Stimulated activated CD4-positive, alpha-beta T cell treated with anti-CD3 and anti-CD28 coated beads, Interleukin-12 subunit alpha, Interleukin-12 subunit beta, amount 100 ng/mL, for 48 hours (primary cell): Measurements from ENCODE around the gene TEX264.

Experiments
- DNase-seq, 3 donors: peaks; one replicate each; pipeline ENCODE4 v3.0.0-alpha.2; 2020; ENCODE audit warnings: low read depth in 2 of 3, low spot score in 1 of 3

TEX264 gene

DNA sequence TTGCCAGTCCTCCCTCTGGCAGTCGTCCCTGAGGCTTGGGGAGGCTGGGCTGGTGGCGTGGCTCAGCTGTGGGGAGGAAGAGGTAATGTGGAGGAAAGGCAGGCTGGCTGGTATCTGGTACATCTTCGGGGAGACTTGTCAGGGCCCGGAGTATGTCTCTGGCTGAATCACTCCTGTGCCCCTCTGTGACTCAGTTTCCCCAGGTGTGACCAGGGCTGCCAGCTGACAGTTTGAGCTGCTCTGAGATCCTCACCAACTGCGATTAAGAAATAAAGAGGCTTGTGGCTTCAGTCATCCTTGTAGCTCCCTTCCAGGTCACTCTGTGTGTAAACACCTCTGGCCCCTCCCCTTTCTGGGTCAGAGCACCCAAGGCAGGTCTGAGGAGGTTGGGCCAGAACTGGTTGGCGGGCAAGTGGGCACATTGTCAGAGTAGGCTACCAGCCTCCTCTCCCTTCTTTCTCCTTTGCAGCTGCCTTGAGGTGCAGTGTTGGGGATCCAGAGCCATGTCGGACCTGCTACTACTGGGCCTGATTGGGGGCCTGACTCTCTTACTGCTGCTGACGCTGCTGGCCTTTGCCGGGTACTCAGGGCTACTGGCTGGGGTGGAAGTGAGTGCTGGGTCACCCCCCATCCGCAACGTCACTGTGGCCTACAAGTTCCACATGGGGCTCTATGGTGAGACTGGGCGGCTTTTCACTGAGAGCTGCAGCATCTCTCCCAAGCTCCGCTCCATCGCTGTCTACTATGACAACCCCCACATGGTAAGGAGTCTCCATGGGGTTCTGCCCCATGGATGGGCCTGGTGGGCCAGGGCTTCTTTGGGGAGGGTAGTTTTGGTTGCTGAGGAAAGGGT is 3.0 kb downstream of the TEX264 start:
- no peak for DNase-seq

DNA sequence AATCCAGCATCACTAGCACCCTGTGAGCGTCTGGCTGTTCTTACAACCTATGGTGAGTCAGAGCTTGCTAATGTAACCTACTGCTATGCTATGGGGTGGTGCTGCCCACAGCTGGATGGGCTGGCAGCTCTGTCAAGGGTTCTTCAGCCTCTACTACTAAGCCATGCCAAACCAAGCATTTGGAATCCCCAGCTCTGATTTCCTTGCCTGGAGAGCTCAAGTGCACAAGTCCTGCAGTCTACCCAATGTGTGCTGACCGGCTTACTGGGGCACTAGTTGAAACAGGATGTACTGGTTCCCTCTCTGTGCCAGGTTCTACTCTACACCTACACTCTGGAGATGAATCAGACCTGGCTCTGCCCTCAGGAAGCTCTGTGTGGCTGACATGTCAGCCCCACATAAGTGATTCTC is 4.2 kb downstream of the TEX264 start:
- no peak for DNase-seq

DNA sequence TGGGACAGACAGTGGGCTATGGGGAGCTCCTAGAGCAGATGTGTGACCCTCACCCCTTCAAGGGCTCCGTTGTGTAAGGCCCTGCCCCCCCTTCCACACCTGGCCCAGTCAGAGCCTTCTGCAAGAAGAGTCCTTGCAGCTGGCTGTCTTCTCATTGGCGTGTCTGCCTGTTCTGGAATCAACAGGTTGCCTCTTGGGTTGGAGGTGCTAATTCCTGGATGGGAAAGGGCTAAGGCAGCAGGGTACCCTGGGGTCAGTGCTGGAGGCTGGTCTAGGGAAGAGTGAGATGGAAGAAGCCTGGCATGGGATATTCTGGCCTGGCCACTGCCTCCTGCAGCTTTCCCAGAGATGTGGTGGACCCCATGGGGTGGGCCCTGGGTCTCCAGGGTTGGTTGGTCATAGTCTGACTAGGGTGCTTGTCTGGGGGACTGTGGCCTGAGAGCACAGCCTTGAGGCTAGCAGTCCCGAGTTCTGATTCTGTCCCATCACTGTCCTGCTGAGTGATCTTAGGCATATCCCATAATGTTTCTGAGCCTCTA is 5.1 kb downstream of the TEX264 start:
- DNase-seq = no peak

DNA sequence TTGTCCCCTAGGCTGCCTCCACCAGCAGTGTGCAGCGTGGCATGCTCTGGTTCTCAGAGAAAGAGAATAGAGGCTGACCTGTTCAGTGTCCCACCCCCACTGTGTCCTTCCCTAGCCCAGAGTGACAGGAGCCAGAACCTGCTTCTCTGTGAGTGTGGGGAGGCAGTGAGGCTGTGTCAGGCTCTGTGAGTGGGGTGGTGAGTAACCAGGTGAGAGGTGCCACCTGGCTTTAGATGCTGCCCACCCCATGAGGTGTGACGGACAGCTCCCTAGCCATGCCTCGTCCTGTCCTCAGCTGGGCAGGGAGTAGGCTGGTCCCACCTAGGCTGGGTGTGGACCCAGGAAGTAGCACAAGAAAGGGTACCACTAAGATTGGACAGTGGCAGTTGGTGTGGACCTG is 6.3 kb downstream of the TEX264 start:
- no peak for DNase-seq

DNA sequence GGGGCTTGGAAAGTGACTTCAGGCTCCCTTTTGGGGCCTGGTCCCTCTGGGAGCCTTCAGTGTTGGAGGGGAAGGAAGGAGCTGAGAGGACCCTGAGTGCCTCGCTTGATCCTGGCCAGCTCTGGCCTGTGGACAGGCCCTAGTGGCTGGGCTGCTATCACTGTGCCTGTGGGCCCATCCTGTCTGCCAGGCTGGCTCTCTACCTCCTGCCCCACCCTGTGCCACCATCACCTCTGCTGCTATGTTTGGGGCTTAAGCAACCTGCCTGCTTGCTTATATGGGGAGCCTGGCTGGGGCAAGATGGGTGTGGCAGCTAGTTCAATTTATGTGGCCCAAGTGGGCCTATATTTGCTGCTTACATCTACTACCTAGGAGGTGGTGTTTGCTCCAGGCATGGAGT is 7.1 kb downstream of the TEX264 start:
- DNase-seq = no peak

DNA sequence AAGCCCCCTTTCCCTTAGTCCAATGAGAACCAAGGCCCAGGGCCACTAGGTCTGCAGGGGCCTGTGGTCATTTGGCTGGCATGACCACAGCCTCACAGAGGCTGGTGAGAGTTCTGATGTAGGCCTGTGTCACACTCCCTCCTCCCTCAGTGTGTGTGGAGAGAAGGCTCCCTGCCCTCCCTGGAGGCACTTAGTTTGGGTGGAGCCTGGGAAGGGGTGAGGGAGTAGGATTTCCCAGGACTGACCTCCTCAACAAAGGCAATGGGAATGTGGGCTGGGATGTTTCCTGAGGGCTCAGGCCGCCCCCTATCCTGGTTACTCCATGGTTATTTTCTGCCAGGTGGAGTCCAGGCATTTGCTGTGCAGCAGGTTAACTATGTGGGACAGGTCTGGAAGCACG is 7.6 kb downstream of the TEX264 start:
- no peak for DNase-seq

DNA sequence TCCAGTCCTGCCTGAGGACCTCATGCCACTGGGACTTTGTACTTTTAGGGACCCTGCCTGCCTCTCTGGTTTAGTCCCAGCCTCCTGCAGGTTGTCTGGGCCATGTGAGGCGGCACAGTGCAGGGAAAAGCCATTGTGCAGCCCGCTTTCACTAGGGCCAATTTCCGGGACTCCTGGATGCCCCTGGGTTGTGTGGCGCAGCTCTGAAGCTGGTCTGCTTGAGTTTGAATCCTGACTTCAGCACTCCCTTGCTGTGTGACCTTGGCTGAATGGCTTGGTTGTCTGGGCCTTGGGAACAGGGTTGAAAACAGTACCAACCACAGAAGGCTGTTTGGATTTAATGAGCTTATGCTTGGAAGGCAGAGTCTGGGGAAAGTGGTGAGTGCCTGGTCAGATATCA is 8.3 kb downstream of the TEX264 start:
- DNase-seq = no peak

DNA sequence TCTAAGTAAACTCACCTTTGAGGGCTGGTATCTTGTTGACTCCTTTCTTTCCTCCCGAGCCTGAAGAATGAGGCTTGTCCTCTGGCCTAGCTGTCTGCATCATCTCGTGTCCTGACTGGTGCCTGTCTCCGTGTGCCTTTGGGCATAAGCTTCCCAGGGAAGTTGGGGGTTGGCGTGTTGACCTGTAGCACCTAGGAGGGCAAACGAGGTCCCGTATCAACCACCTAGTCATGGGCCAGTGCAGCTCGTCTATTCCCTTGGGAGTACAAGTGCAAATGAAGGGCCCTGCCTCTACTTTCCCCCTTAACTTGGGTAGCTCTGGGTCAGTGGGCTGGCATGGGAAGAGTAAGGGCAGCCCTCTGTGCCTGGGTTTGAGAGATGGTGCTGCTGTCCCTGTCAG is 8.7 kb downstream of the TEX264 start:
- no peak for DNase-seq

DNA sequence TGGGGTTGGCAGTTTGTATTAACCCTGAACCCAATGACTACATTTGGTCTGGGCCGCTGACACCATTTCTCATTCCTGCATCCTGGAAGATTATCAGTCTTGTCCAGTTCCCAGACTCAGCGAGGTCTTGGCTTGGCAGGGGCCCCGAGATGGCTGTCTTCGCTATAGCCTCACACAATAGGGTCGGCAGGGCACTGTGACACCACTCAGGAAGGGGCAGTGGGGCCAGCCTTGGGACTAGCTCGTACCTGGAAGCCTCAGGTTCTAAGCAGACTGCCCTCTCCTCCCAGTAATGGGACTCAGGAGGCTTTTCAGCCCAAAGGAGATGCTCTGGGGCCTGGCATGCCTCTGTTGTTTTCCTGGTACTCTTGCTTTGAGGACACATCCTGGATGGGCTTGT is 9.1 kb downstream of the TEX264 start:
- no peak for DNase-seq

DNA sequence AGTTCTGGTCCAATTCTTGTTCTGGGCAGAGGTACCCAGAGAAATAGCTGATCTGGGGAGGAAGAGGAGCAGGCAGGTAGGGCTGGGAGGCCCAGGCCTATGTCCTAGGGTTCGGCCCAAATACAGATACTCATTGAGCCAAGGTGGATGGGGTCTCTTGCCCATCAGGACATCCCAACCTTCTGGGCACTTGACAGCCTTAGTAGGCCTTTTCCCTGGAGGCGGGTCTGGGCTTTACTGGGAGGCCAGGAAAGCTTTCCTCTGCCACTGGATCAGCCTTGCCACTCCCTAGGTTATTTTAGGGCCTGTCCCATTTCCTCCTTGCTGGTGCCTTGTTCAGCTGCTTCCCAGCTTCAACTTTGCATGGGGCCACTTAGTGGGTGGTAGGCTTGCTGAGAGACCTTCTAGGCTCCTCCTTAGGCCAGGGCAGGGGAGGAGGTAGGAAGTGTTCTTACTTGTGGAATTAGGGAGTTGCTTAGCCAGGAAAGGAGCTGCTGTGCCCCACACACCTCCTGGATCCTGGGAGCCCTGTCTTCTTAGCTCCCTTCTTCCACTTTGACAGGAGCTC is 9.7 kb downstream of the TEX264 start:
- no peak for DNase-seq

DNA sequence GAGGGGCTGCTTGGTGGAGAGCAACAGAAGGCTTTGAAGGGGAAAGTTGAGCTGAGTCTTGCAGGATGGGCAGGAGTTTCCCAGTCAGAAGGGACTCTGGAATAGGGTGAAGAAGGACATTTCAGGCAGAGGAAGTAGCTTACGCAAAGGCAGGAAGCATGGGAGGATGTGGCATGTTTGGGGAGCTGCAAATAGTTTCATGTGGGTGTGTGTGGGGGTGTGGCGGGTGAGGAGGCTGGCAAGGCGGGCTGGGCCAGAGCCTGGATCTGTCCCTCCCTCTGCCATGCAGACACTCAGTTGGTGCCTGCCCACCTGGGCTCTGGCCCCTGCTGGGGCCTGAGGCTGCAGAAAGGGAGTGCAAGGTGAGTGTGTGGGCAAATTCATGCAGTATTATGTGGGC is 10.4 kb downstream of the TEX264 start:
- no peak for DNase-seq

DNA sequence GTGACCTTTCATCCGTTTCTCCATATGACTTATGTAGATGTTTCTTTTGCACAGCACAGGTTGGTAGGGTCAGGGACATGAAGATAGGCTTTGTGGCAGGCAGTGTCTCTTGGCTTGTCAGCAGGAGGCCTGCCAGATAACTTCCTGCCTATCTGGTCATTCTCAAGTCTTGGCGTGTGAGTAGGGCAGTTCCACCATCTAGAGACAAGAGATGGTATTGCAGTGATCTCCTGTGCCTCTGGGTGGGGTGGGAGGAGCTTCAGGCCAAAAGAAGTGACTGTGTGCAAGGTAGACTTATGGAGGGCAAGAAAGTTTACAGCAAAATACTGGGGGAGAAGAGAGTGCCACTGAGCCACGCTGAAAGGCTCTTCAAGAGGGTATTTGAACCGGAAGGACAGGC is 11.0 kb downstream of the TEX264 start:
- peak; percentile 62 to 84 (median 62) for DNase-seq

DNA sequence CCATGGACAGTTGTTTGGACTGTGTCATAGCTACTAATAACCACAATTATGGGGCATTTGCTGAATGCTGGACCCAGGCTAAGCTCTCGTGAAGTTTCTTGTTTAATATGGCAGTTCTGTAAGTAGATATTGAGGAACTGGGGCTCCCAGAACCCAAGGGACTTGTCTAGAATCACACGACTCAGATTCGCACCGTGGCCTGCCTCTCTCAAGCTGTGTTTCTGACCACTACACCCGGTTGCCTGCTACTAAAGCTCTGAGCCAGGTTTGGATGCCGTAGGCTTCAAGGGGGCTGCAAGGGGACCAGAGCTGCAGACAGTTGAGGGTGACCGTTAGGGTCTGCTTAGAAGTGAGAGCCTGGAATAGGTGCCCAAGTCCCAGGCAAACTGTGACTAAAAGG is 11.5 kb downstream of the TEX264 start:
- no peak for DNase-seq

DNA sequence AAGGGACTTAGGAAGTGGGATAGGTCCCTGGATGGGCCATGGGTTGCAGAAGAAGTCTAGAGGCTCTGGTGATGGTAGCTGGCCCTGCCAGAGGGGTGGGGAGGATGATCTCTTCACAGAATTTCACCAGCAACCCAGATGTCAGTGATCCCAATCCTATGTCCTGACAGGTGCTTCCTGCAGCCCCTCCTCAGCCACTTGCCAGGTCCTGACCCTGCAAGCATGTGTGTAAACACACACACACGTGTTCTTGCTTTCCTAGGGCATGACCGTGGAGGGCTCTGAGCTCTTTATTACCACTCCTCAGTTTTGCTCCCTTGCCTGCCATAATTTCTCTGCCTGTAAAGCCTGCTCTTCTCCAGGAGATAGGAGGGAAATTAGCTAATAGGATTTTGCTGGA is 12.5 kb downstream of the TEX264 start:
- no peak for DNase-seq

DNA sequence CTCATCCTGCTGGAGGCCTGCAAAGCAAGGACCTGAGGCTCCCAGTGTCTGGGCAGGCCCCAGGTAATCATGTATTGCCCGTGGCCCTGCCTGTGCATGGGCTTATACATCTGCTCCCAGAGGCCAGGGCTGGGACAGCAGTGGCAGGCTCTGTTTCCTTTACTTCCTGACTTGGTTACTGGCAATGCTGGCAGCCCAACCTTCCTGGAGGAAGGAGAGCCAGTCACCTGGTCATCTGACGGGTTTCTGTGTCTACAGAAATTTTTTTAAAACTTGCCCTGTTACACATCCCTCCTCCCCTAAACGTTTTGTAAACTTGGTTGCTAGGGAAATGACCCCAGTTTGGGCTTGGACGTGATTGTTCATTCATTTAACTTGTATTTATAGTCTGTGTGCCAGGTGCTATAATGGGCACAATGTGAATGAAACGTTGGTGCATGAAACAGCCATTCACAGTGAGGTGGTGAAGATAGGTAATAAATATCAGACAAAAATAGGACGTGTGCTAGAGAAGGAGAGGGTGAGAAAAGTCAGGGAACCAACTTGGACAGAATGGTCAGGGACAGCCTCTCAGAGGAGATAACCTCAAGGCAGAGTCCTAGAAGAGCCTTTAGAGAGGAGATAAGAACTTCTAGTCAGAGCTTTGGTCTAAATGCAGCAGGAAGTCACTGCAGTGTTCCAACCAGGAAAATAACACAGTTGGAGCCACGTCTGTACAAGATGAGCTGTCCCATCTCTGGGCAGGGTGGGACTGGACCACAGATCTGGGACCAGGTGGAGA is 14.1 kb downstream of the TEX264 start:
- no peak for DNase-seq

DNA sequence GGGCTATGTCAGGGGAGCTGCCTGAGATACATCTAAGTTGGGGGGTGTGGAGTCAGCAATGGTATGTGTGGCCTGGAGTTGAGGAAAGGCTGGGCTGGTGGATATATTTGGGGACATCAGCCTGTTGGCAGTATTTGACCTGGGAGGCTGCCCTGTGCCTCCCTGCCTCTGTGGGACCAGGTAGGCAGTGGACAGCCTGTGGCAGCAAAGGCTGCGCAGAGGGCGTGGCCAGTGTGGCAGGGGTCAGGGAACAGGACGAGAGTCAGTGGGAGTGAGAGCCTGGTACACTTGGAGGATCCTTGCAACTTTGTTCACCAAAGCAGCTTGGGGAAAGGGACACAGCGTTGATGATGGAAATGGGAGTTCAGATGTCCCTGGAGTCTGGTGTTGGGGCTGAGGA is 15.0 kb downstream of the TEX264 start:
- DNase-seq = no peak

DNA sequence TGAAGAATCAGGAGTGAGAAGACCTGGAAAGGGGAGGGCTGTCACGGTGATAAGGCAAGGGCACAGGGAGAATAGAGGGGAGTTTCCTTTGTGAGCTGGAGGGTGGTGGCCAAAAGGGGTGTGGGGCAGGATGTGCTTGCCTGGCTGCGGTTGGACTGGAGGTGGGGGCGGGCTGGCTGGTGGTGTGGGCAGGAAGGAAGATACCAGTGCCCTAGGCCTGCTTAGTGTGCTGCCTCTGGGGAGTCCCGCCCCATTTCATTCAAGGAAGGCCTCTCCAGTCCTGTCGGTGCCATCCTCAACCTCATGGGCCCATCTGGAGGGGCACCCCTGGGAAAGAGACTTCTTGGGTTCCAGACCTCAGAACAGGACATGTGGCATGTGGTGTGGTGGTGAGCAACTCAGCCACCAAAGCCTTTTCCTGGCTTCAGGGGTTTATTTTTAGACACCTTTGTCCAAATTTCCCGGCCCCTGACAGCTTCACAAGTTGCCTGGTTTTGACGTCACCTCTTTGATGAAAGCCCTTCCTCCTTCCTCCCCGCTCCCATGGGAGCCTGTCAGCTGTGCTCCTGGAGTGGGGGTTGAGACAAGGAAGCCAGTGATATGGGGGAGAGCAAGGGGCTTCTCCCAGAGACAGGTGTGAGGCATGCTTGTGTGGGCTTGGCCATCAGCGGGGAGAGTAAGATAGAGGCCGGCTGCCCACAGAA is 15.6 kb downstream of the TEX264 start:
- peak; percentile 64 to 76 (median 71) for DNase-seq

DNA sequence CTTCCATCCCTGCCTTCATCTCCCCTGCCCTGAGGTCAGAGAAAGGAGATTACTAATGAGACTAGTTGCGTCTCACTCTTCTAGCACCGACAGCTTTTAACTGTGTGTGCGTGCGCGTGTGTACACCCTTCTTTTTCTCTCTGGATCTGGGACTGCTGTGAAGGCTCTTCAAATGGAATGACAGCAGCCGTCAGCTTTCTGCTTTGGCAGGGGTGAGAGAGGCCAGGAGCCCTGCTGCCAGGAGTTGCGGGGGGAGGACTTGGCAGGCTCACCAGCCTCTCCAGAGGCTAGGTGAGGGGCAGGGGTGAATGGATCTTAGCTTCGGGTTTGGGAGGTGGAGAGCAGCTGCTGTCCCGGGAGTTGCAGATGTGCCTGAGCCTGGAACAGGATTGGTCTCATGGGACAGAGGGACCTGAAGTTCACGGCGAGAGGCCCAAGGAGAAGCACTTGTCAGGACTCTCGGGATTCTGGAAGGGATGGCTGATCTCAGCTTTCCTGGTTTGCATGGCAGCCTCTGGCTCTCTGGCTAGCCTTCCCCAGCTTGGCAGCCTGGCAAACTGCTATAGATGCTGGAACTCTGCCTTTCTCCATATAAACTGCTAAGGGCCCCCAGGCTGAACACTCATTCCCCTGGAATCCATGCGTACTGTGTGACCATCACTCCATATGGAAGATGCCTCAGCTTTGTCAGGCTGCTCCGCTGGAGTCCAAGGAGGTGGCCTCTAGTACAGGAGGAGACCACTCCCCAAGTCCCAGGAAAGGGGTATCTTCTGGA is 16.6 kb downstream of the TEX264 start:
- no peak for DNase-seq

DNA sequence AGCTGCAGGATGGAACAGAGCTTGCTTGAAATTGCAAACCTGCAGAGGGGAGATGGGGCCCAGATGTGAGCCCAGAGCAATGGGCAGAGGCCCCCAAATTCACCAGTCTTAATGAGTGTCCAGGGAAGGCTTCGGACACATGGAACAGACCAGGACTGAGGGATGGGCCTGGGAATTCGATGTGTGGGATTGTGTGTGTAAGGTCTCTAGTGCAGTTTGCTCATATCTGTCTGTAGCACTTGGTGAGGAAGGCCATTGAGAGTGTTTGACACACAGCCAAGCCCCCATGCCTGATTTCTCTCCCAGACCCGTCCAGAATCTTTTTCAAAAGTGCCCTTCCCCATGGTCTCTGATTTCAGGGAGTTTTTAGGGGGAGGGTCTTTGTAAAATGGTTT is 17.2 kb downstream of the TEX264 start:
- no peak for DNase-seq

DNA sequence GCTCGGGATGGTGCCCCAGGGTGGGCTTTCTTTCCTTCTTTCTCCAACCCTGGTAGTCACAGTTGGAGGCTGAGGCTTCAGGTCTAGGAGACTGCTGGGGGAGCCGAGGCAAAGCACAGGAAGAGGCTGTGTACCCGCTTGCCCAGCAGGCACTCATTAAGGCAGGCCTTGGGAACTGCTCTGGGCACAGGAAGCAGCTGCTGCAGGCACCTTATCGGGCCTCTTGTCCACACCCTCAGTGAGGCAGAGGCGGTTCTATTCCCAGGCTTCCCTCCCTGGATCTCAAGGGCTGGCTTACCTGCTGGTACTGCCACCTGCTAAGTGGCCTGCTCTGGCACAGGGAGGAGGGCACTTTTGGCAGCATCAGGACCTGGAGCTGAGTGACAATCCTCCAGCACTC is 20.0 kb downstream of the TEX264 start:
- DNase-seq = no peak

DNA sequence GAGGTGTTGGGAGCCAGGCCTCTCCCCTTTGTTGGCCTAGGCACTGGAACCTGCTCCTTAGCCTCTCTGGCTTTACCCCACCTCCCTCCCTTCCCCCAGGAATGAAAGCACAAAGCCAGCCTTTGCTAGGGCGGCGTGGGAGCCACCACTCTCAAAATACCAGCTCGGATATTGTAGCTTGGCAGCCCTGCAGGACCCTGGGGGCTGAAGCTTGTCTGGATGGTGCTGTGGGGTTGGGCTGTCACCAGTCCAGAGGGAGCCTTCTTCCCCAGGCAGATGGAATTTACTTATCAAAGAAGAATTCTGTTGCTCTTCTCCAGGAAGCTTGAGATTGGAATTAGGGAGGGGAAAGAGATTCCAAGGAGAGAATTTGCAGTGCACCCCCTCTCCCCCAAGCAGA is 20.9 kb downstream of the TEX264 start:
- no peak for DNase-seq
